Fibroblast of peridontal ligament (primary cell): ENCODE data around the gene HSPA8.
"Not testable (repeated sequence)": the region's sequence is repeated elsewhere in the genome, so short reads cannot be mapped to it uniquely, and the experiment has no call there.

Experiments used
- DNase-seq: peaks from one replicate; pipeline ENCODE4 v3.0.0-alpha.2; 2010; ENCODE audit errors: extremely low read depth

The HSPA8 gene

DNA sequence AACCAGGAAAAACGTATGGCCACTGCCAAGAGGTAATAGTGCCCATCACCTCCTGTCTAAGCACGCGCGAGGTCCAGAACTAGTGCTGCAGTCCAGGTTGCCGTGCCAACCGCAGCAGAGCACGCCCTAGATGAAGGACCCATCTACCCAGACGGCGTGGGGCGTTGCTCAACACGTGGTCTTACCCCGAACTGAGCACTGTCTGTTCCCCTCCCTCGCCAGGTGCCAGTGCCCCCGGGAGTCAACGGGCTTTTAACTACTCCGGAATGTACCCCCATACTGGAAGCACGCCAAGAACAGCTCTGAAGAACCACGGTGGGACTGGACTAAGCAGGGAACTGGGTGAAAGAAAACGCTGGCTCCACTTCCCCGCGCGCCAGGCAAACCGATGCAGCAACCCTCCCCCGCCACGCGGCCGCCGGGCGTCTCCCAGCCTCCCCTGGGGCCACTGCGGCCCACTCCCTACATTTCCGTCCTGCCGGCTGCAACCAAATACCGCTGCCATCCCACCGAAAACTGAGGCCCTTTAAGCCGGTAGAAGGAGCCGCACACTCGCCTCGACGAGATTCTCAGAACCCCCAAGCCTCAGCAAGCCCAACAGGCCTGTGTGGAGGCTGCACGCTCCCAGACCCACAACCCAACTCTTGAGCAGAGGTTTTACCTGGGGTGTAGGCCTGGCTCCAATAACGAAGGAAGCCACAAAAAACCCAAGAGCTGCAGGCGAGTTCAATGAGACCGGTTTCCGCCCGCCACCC lies at the start of gene HSPA8:
HSPA8 (minus strand) TSS at position 734 of the 755 bp plus-strand sequence. CDS start 812 bp downstream, outside the sequence.
- no peak for DNase-seq

DNA sequence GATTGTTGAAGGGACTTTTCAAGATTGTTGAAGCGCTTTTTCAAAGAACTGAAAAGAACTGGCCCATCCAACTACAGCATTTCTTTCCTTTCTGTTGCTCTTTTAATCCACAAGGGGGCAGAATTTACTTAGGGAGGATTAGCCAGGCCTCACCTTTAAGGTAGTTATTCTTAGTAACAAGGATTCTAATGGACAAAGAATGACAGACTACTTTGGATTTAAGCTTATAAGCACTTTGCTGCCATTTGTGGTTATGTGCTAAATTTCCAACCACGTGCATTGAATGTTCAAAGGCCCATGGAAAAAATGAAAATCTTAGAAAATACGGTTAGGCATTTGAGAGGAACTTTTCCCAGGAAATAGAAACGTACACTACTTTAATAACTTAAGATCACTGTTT lies 49.5 kb upstream of the HSPA8 start:
- DNase-seq, result peak; percentile 66

DNA sequence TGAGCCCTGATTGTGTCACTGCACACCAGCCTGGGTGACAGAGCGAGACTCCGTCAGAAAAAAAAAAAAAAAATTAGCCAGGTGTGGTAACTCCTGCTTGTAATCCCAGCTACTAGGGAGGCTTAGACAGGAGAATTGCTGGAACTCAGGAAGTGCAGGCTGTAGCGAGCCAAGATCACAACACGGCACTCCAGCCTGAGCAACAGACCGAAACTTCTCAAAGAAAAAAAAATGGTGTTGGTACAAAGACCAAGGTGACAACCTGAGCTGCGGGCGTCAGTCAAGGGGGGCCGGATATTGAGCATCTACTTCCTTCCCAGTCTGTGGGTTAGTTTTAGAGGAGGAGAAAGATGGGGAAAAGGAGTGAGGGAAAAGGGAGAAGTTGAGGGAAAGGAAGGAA lies 48.5 kb upstream of the HSPA8 start:
- DNase-seq, result no peak

DNA sequence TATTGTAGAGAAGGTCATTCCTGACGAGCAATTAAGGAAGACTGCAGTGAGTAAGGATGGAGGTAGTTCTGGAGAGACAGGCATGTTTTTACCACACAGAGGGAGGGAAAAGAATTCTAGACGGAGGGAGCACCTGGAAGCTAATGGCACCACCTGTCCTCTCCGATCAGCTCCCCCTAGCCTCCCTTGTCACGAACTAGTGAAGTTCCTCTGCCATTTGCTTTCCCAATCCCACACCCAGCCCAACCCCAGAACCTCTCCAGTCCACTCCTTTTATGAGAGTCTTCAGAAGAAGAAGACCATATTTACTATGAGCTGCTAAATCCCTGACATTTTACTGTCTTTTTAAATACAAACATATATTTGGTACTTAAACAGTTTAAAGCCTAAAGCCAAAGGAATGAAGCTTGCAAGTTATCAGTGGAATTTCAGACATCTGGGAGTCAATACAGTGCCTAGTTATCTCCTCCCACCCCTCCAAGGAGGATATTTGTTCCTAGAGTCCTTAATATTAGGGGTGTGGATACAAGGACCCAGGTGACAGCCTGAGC lies 46.1 kb upstream of the HSPA8 start:
- DNase-seq, result no peak

- peak; percentile 33 for DNase-seq
Measured at GRCh38 chr11:123104697-123105096, 42.8 kb upstream of the HSPA8 start.

DNA sequence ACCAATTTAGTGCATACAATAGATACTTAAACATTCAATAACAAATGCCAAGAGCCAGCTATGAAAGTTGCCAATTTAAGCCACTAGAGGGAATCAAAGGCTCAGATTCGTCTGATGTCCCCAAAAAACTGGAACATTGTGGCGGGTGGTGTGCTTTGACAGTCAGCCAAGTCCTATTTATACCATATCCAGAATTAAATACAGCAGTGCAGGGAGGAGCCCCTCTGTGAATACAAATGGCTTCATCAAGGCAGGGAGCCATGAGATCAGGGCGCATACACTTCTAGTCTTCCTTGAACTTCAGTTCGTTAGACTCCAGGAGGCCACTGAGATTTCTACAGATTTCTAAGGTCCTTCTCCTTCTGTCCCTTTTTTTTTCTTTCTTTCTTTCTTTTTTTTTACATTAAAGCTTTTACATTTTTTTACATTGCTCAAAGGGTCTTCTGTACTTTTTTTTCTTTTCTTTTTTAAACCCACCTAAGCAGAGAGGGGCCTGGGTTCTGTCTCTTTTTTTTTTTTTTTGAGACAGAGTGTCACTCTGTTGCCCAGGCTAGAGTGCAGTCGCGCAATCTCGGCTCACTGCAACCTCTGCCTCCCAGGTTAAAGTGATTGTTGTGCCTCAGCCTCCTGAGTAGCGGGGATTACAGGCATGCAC lies 41.5 kb upstream of the HSPA8 start:
- peak; percentile 93 for DNase-seq

DNA sequence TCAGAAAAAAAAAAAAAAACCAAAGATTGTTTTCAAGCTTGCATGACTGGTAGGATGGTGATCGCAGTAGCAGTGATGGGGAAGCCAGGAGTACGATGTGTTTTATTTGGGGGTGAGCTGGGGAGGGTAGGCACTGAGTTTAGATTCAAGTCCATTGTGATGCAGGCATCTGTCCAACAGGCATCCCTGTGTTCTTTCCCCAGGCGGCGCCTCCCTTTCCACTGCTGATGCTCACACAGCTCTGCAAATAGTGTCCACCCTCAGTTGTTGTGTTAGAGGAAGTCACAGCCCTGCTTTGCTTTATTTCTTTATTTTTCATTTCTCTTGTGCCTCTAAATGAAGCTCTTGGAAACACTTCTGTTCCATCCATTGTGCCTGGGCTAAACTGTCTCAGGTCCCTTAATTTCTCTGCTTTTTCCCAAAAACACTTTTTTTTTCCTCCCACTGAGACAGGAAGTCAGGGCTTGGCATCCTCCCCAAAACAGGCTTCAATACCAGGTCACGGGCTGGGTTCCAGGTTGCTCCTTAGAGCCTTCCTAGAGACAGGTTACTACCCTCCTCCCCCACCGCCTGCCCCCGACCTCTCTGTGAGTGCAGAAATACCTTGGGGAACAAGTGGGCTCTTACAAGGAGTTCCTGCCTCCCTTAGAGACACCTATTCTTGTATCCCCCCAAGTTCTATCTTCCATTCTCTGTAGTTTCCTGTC lies 38.6 kb upstream of the HSPA8 start:
- no peak for DNase-seq

GRCh38 chr11:123098990-123099389 lies 37.1 kb upstream of the HSPA8 start:
- no peak for DNase-seq

GRCh38 chr11:123093739-123094138 lies 31.8 kb upstream of the HSPA8 start:
- no peak for DNase-seq

DNA sequence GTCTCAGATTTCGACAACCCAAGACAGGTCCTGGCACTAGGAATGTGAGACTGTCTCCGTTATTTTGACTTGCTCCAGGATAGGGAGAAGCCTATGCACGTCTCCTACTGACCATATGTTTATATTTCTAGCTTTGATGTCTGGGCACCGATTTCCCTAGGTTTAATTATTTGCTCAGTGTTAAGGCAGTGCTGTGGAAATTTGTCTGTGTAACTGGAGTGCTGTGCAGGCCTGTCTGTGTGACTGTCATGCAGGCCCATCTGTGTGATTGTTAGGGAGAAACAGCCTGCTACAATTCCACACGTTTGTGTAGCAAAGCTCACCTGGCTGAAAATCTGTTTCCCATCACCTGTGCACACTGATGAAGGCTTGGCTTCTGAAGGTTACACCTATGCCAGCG lies 29.6 kb upstream of the HSPA8 start:
- DNase-seq, result no peak

GRCh38 chr11:123090168-123090567 lies 28.2 kb upstream of the HSPA8 start:
- not testable (repeated sequence) for DNase-seq

DNA sequence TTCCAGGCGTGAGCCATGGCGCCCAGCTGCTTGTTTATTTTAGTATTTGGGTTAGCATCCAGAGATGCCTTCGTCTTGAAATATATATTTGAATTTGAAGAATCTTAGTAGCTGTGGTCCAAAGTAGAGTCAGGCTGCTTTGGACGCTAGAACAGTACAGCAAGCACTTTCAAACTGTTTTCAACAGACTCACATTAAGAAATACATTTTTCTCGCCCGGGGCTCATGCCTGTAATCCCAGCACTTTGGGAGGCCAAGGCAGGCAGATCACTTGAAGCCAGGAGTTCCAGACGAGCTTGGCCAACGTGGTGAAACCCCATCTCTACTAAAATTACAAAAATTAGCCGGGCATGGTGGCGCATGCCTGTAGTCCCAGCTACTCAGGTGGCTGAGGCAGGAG lies 27.0 kb upstream of the HSPA8 start:
- not testable (repeated sequence) for DNase-seq

DNA sequence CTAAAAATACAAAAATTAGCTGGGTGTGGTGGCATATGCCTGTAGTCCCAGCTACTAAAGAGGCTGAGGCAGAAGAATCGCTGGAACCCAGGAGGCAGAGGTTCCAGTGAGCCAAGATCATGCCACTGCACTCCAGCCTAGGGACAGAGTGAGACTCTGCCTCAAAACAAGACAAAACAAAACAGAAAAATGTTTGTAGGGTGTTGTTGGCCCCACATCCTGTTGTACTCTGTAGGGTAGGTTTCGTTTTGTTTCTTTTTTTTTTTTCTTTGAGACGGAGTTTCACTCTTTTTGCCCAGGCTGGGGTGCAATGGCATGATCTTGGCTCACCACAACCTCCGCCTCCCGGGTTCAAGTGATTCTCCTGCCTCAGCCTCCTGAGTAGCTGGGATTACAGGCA lies 25.7 kb upstream of the HSPA8 start:
- not testable (repeated sequence) for DNase-seq

GRCh38 chr11:123086305-123086704 lies 24.4 kb upstream of the HSPA8 start:
- DNase-seq, result no peak

- DNase-seq, result no peak
Measured at GRCh38 chr11:123085497-123085896, 23.6 kb upstream of the HSPA8 start.

DNA sequence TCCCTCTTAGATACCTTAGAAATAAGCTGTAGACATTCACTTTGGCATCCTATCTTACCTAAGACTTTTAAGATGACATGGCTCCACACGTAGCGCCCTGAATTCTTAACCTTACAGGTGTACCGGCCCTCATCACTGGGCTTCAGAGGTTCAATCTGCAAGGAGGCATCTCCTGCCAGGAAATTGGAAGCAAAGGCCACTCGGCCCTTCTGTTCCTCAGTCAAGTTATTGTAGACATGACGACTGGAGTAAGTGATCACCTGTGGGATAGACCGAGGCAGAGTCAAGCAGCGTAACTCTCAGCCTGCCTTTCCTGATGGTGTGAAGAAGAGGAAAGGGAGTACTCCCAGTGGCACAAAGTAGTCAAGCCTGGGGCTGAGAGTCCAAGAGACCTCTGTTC lies 22.5 kb upstream of the HSPA8 start:
- no peak for DNase-seq

GRCh38 chr11:123083623-123084029 lies 21.7 kb upstream of the HSPA8 start:
- peak; percentile 97 for DNase-seq

GRCh38 chr11:123082977-123083376 lies 21.0 kb upstream of the HSPA8 start:
- DNase-seq, result no peak

DNA sequence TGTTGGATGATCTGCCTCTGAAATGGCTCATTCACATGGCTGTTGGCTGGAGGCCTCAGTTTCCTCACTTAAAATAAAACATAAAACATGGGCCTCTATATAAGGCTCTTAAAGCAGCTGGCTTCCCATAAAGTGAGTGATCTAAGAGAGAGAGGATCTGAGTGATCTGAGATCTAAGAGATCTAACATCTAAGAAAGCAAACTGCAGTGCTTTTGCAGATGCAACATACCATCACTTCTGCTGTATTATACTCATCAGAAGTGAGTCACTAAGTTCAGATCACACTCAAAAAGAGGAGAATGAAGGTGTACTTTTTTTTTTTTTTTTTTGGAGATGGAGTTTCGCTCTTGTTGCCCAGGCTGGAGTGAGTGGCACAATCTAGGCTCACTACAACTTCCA lies 18.1 kb upstream of the HSPA8 start:
- DNase-seq, result no peak

- no peak for DNase-seq
Measured at GRCh38 chr11:123076484-123076883, 14.5 kb upstream of the HSPA8 start.

GRCh38 chr11:123073343-123074057 lies 11.6 kb upstream of the HSPA8 start:
- no peak for DNase-seq

DNA sequence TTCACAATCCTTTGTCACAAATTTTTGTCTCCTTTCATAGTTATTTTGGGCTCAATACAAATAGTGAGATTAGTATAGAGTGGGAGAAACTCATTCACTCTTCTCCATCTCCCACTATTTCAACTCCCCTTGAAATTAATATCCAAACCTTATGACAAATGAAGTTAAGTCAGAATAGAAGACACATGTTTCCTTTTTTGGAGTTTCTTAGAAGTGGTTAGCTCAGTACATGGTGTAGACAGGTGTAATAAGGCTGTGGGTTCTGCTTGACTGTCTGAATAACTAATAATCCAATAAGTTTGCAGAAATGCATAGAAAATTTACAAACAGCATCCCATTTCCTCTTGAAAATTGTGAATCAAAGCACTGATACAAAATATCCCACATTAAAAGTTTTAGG lies 10.8 kb upstream of the HSPA8 start:
- DNase-seq, result no peak
